ENCODE measurements around the gene SEMA6D.

Gene SEMA6D, protein sequence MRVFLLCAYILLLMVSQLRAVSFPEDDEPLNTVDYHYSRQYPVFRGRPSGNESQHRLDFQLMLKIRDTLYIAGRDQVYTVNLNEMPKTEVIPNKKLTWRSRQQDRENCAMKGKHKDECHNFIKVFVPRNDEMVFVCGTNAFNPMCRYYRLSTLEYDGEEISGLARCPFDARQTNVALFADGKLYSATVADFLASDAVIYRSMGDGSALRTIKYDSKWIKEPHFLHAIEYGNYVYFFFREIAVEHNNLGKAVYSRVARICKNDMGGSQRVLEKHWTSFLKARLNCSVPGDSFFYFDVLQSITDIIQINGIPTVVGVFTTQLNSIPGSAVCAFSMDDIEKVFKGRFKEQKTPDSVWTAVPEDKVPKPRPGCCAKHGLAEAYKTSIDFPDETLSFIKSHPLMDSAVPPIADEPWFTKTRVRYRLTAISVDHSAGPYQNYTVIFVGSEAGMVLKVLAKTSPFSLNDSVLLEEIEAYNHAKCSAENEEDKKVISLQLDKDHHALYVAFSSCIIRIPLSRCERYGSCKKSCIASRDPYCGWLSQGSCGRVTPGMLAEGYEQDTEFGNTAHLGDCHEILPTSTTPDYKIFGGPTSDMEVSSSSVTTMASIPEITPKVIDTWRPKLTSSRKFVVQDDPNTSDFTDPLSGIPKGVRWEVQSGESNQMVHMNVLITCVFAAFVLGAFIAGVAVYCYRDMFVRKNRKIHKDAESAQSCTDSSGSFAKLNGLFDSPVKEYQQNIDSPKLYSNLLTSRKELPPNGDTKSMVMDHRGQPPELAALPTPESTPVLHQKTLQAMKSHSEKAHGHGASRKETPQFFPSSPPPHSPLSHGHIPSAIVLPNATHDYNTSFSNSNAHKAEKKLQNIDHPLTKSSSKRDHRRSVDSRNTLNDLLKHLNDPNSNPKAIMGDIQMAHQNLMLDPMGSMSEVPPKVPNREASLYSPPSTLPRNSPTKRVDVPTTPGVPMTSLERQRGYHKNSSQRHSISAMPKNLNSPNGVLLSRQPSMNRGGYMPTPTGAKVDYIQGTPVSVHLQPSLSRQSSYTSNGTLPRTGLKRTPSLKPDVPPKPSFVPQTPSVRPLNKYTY

DNA sequence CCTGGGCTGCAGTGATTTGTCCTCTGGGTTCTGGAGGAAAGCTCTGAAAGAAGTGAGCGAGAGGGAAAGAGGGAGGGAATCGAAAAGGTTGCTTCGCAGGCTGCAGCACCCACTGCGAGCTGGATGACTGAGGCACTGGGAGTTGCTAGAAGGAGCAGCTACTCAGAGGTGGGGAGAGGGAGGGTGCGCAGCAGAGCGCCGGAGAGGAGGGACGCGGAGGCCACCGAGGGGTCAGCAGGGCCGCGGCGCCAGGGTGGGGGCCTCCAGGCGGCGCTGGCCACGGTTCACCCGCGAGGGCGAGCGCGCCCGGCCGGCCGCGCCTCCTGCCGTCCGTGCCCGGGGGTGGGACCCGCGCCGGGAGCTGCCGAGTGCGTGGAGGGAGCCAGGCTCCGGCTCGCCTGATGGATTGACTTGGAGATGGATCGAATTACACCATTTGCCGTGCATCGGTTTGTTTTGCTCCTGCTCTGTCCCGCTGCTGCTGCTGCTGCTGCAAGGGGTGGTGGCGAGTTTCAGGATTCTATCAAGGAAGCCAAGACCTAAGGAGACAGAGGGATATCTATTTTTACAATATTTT is at the start of gene SEMA6D:
Gene SEMA6D (plus strand): TSS at position 470 of the 577 bp plus-strand sequence. CDS start 42,294 bp downstream, outside the sequence.
- DNase-seq (ENCODE audit: low read depth): peak; percentile 74

DNA sequence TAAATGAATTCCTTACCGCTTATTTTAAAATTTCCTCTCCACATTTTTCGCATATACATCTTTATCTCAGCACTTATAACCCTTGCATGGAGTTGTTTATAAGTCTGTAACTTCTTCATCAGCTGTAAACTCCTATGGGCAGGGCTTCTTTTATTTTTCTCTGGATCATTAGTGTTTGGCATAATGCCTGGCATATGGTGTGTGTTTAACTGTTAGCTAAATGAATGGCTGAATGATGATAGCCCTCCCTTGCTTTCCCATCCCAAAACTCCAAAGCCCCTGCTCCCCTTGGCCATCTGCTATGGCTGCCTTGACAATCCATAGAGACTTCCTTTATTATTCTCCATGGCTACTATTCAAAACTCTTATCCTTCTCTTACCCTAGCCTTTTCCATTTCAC is 48.1 kb upstream of the SEMA6D start:
- no peak for DNase-seq (ENCODE audit: low read depth)

DNA sequence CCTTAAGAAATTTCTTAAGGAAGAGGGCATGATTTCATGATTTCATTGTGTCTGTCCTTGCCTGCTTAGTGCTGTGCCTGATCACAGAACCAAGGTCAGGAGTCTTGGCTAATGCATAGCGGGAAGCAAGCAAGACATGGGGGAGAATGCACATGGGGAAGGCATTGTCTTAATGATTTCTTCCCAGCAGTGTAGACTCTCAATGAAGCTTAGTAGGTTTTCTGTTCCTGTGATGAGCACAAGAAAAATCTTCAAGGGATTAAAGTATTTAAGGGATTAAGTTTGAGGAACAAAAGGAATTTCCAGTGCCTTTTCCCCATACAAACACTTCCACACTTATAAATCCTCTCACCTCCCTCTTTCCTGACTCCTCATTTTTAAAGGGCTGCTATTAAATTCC is 46.9 kb upstream of the SEMA6D start:
- no peak for DNase-seq (ENCODE audit: low read depth)

DNA sequence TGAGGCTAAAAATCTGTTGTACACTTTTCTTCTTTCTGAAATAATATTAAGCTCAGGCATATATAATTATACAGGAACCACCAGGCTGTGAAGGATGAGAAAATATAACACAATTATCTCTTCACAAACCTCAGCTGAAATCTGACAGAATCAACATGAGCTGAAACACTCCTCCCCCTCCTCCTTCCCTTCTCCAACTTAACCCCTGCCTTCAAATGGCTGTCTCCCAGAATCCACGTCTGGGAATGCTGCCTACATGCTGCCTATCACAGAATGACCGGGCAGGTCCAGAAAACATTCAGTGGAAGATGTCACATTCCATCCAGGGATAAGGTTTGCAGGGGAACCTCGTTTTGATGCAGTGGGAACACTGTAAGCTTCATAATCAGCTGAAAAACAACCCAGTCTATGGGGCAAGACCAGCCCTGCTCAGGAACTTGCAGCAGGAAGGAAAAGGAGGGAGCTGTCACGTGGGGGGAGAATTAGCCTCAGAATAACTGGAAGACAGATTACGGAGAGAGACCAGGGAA is 44.0 kb upstream of the SEMA6D start:
- DNase-seq (ENCODE audit: low read depth): no peak

DNA sequence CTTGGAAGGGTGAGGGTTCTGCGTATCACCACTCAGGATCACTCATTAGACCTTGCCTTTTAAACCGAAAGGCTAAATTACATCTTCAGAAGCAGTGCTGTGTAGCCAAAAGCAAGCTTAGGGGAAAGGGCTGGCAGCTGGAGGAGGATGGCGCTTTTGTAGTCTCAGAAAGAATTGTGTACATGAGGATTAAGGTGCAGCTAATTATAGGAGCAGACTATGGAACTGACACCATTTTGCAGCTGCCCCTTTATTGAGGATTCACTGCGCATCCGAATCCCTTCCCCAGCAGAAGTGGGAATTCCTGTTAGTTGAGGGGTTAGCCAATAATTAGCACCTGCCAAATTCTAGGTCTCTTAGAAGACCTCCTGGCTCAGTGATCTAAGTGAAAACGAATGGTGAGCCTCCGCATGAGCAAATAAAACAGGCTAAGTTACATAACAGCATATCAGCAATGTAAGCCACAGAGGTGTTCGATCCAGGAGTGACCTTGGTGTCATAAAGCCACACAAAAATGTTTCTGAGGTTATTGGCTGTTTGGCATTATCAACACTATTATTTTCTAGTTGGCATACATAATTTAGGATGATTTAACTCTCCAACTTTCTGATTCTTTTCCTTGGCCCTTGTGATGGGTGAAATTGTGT is 42.6 kb upstream of the SEMA6D start:
- DNase-seq (ENCODE audit: low read depth): no peak

DNA sequence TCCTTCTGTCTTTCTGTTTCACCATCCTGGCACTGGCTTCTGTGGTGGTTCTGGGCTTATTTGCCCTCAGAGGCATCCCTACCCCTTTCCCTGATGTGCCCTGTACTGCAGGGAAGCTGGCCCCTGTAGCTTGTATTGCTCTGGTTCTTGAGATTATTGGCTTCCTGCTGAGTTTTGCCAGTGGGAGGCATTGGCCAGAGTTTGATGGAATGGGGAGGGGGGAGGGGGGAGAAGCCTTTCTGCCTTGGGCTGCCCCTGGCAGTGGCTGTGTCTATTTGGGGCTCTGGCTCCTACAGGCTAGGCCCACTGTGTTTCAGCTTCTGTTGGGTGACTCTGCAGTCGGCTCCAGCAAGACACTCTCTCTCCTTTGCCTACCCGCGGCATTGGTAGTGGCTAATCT is 41.6 kb upstream of the SEMA6D start:
- no peak for DNase-seq (ENCODE audit: low read depth)

DNA sequence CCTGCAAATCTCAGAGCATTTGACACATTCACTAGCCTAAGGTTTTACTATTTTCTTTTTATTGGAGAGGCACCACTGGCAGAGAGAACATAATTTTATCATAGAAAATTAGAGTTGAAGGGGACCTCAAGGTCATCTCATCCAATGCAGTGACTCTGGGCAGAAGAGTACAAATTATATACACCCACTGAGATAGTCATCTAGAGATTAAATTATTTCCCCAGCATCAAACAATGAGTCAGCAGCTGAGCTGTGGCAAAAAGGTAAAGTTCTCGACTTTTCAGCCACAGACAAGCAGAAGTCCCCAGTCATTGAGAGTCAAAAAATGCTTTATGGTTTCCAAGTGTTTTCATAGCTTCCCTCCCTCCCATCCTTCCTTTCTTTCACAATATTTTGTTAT is 39.3 kb upstream of the SEMA6D start:
- no peak for DNase-seq (ENCODE audit: low read depth)

DNA sequence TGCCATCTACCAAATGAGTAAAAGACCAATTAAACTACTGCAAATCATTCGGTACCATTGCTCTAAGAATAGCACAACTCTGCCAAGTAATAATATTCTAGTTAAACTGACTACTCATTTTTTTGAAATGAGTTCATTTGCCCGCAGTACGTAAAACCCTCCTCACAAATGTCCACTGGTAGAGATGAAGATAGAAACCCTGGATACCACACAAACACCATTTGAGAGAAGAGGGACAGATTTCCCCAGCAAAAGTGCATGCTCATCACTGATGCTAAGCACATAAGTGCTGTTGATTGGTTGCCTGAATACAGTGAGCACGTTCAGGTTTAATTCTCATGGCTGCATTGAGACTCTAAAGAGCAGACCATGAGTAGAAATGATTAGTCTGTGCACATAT is 34.6 kb upstream of the SEMA6D start:
- no peak for DNase-seq (ENCODE audit: low read depth)

DNA sequence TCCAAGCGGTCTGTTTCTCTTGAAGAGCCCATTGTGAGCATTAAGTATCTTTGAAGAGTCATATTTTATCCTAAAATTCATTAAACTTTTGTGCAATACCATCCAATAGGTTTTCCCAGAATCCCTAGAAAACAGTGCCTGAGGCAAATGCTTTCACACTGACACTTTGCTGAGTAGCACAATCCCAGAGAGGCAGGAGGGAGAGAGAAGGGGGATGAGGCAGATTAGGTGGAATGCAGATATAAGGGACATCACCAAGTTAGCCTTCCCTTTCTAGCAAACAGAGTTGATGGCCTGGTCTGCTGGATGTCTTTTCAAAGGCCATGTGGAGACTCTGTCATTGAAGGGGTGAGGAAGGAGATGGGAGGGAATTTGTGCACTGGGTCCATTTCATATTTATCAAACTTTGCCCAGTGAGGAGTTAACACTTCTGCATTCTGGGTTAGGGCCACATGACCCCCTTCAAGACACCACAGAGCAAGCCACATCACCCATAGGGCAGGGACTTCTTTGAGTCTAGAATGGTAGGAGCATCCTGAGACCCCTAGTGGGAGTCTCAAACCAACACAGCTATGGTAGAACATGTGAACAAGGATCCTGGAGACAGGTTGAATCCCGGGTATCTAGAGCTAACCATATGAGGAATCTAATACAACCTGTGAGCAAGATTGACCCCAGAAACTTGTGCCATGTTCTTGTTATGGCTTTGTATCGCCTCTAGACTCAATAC is 32.0 kb upstream of the SEMA6D start:
- peak; percentile 81 for DNase-seq (ENCODE audit: low read depth)

DNA sequence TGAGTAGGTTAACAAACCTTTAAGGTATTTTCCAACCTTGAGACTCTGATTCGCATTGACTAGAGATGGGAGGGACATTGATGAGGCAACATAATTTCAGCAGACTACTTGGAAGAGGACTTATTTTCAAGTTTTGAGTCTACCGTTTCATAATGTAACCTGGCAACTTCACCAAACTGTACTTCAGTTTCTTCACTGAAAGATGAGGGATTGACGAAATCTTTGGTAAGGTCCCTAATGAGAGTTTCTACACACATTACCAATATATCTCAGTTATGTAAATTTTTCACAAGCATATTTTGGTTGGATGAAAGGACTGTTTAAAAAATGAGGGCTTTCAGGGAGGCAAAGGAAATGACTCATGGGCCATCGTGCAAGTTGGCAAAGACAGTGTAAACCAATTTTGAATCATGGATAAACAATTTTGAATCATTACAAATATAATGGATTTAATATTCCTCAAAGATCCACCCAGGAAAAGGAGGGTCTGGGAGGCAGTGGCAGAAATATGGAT is 28.7 kb upstream of the SEMA6D start:
- peak; percentile 49 for DNase-seq (ENCODE audit: low read depth)

DNA sequence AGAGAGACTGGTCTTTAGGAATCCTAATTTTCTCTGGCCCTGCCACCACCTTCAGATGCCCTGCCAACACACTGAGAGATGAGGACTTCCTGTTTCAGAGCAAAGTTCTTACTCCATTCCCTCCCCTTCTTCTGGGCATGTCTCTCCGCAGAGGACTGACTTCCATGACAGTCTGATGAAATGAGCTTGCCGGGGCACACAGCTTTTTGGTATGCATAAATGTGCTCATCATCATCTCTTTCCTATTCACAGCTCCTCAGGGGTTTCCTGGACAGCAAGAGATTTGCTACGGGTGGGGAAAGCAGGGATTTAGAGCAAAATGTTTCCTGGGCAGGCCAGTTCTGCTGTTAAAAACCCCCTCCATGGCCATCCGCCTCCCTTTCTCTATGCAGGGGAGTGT is 27.6 kb upstream of the SEMA6D start:
- no peak for DNase-seq (ENCODE audit: low read depth)

DNA sequence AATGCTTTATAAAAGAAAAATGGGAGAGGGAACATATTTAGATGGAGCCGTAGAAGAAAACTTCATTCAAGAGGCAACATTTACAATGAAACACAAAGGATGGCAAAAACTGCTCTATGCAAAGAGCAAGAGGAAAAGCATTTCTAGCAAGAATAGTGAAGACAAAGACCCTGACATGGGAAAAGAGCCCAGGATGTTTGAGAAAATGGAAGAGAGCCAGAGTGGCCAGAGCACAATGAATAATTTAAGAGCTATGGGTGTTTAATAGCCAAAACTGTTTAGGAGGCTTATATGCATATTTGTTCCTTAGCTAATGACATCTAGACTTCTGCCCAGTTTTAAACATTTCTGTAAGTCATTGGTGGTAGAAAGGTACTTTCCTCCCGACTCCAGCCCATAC is 25.4 kb upstream of the SEMA6D start:
- DNase-seq (ENCODE audit: low read depth): no peak

DNA sequence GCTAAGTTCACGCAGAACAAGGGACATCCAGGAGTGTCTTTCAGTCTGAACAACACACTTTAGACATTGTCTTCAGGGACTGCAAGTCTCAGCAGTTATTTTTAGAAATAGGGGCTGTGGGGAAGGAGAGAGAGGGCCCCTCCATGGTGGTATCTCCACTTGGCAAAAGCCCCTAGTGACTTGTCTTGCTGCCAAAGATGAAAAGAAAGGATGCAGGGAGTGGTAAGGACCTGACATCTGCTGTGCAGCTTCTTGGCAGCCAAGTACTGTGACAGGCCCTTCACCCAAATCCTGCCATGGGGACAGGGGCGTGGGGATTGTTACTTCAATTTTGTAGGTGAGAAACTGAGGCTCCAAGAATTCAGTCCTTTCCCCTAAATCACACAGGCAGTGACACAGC is 21.0 kb upstream of the SEMA6D start:
- DNase-seq (ENCODE audit: low read depth): no peak

DNA sequence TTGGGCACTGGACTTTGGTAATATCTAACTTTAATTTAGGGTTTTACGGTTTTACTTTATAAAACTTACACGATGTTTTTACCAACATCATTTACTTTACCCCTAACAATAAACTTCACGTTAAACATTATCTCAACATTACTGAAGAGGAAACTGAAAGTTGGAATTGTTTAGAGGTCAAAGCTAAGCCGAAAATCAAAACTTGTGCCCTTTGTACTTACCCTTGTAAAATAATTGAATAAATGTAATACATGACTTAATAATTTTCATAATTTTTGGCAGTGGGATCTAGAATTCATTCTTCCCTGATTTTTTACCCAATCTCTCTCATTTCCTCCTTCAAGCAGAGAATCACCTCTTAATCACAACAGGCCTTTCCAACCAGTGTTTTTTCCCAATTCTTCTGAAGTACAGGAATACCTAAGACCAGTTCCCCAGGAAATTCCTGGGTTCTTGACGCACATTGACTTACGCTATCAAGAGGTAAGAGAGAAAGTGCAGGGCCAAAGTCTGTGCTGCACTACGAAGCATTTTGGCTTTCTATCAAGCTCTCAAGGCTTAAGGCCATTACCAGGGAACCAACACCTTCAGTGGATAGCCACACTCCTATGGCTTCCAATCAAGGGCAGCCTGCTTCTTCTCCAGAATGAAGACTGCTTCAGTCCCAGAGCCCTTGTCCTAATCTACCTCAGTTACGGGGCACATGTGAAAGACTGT is 11.9 kb upstream of the SEMA6D start:
- DNase-seq (ENCODE audit: low read depth): no peak

DNA sequence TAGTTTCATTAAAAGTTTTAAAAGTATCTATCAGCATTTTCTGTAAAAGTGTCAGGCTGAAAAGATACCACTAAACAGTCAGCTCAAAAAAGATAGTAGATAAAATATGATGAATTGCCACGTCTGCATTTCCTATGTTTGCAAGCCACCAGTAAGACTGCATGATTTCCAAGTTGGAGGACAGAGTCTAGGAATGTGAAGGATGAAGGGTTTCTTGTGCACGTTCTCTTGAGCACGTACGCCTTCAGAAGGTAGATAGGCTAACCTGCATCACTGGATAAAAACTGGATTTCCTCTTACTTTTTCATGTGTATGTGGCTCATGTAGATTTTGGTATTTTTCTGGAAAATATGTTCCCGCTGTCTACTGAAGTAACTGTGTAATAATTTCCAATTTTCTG is 9.9 kb upstream of the SEMA6D start:
- DNase-seq (ENCODE audit: low read depth): no peak

DNA sequence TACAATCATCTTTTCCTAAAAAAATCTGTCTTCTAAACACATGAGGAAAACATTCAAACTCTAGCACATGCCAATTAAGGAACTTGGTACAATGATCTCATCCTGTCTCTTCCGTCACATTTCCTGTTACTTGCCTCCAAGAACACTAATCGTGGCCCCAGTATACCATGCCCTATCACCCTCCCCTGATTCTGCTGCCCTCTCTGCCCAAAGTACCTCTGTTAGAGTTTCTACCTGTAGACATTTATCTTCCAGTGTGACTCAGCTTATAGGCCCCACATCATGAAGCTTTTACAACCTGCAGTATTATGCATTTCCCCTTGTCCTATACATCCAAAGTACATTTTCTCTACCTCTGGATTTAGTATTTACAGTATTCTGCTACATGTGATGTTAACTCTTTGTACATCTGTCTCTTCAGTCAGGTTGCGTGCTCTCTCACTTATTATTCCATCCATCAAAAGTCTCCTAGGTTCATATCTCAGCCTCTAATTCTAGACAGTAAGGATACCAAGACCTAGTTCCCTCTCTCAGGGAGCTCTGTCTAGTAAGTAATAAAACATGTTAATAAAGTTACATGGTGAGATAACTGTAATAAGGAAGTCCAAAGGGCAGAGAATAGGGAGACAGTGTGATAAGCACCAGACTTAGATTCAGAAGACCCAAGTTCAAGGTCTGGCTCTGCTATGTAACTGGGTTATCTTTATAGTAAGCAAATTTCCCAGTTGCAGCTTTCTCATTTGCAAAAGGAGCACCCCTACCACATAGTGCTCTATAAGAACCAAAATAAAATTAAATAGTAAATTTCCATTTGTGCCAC is 8.9 kb upstream of the SEMA6D start:
- no peak for DNase-seq (ENCODE audit: low read depth)

DNA sequence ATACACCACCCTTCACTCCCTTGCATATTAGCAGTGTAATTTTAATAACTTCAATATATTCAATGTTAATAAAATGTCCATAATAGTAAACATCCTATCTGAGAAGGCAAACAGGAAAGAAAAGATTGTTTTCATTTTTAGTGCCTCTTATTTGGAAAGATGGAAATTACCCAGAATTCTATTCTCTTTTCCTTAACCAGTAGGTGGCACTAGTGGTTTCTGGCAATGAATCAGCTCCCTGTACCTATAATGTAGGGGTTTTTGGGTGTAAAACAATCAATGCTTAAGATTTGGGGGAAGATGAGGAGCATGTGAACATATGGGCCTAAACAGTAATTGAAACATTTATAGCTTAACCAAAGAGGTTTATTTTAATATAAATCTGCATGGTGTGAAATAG is 5.7 kb upstream of the SEMA6D start:
- DNase-seq (ENCODE audit: low read depth): peak; percentile 31

DNA sequence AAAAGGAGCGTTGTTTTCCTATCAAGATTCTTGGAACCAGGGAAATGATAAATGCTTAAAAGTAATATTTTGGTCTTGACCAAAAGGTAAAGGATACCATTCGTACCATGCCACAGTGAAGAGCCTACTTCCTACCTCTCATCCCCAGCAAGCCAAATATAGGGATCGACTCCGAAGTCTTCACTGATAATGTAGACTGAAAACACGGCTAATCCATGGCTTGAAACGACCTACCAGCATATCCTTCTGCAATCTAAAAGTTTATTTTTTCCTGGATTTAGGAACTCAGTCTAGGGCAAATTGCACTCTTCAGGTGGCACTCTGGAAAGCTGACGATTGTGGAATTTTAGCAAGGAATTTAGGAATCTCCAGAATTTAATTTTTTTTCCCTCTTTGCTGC is 1.9 kb upstream of the SEMA6D start:
- no peak for DNase-seq (ENCODE audit: low read depth)

DNA sequence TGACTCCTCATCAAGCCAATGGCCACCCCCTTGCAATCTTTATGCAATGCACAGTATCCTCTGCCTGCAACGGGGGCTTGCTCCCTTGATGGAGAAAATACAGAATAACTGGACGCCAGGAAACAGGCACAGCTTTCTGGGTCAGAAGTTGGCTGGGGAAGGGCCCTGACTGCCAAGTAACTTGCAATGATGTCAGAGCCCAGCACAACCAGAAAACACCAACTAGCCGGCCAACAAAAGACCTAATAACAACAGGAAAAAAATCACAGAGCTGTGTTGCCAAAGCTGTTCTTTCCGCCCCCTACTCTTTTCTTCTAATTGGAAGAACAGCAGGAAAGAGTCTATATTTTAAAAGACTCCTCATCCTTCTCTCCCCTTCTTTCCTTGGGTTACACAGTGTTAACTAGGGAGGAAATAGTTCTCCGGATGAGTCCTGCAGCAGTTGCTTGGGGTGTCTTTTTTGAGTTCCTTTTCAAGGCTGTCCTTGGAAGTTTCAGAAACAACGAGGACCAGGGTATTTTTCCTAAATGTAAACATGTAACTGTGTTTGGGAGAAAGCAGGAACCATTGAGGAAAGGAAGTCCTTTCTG is 1.4 kb upstream of the SEMA6D start:
- no peak for DNase-seq (ENCODE audit: low read depth)

Measured in EH (cell line).